Fibroblast of villous mesenchyme (primary cell): Measurements from ENCODE around the gene PML. TPM values are rescaled to one million over a fixed set of nuclear protein-coding genes. Genes with fewer than 3 reads are reported as not detected.

Source experiments
- DNase-seq: peaks from one replicate; pipeline ENCODE4 v3.0.0-alpha.2; 2010; ENCODE audit warnings: low read depth
- H3K4me3 ChIP-seq: 2 replicates; pipeline ENCODE4 v1.5.1; 2011; ENCODE audit warnings: low read depth, mild to moderate bottlenecking, low read length
- total RNA-seq: library from RNA; depleted of rRNA; stranded (reverse); fragments of >200 nt; gene quantifications from 2 replicates; pipeline ENCODE4 v1.2.3, GENCODE V29; 2012
- TF ChIP-seq, protein P1 (sequence below): IDR thresholded peaks from 2 replicates; pipeline ENCODE4 v1.5.1; 2012; ENCODE audit warnings: low read depth, mild to moderate bottlenecking, low read length; ENCODE audit not compliant: insufficient read depth

Gene PML
- total RNA-seq, 1 donor, result 56.1 TPM

- no peak overlapping the region for H3K4me3 ChIP-seq
- DNase-seq, result no peak
- TF ChIP-seq, protein P1, sequence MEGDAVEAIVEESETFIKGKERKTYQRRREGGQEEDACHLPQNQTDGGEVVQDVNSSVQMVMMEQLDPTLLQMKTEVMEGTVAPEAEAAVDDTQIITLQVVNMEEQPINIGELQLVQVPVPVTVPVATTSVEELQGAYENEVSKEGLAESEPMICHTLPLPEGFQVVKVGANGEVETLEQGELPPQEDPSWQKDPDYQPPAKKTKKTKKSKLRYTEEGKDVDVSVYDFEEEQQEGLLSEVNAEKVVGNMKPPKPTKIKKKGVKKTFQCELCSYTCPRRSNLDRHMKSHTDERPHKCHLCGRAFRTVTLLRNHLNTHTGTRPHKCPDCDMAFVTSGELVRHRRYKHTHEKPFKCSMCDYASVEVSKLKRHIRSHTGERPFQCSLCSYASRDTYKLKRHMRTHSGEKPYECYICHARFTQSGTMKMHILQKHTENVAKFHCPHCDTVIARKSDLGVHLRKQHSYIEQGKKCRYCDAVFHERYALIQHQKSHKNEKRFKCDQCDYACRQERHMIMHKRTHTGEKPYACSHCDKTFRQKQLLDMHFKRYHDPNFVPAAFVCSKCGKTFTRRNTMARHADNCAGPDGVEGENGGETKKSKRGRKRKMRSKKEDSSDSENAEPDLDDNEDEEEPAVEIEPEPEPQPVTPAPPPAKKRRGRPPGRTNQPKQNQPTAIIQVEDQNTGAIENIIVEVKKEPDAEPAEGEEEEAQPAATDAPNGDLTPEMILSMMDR, result no peak
Observed at GRCh38 chr15:74034206-74034755, 39.8 kb downstream of the PML start.

- TF ChIP-seq, protein P1, result no peak
- no peak for DNase-seq
- no peak overlapping the region for H3K4me3 ChIP-seq
Observed at GRCh38 chr15:74035121-74036017, 40.9 kb downstream of the PML start.

GRCh38 chr15:74036271-74037170, 42.0 kb downstream of the PML start:
- H3K4me3 ChIP-seq, result no peak overlapping the region
- TF ChIP-seq, protein P1, result peak; percentile 76
- peak; percentile 75 for DNase-seq

DNA sequence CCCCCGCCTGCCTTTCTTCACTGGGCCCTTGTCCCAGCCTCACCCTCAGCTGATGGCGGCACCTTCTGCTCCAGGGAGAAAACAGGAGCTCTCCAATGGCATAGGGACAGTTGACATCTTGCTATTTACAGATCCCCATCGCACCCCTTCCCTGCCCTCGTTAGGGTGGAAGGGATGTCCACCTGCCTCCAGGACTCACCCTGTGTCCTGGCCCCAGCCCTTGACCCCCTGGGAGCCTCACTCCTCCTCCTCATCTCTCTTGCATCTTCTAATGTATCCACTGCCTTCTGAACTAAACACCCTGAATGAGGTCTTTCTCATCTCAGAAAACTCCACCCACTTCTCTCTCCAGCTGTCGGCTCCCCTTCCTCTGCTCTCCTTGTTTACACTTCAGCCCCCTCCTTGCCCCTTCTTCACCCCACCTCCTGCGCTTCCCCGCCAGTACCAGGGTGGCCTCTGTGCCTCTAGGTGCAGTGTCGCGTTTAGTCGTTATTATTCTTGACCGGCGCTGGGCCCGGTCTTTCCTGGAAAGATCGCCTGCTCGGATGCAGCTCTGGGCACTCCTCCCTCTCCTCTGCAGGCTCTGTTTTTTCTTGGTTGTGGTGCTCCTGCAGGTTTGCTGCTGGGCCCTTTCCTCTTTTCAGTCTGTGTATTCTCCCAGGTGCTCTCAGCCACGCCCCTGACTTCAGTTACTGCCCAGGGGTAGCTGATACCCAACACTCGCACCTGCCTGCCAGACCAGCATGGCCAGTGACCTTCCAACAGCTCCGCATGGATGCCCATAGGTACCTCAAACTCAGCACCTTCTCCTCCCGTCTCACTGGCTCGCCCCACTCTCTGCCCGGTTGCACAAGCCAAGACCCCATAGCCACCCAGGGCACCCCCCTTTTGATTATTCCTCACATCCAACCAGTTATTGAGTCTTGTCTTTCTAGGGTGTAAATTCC, 42.9 kb downstream of the PML start:
- TF ChIP-seq, protein P1, result no peak
- no peak for DNase-seq

DNA sequence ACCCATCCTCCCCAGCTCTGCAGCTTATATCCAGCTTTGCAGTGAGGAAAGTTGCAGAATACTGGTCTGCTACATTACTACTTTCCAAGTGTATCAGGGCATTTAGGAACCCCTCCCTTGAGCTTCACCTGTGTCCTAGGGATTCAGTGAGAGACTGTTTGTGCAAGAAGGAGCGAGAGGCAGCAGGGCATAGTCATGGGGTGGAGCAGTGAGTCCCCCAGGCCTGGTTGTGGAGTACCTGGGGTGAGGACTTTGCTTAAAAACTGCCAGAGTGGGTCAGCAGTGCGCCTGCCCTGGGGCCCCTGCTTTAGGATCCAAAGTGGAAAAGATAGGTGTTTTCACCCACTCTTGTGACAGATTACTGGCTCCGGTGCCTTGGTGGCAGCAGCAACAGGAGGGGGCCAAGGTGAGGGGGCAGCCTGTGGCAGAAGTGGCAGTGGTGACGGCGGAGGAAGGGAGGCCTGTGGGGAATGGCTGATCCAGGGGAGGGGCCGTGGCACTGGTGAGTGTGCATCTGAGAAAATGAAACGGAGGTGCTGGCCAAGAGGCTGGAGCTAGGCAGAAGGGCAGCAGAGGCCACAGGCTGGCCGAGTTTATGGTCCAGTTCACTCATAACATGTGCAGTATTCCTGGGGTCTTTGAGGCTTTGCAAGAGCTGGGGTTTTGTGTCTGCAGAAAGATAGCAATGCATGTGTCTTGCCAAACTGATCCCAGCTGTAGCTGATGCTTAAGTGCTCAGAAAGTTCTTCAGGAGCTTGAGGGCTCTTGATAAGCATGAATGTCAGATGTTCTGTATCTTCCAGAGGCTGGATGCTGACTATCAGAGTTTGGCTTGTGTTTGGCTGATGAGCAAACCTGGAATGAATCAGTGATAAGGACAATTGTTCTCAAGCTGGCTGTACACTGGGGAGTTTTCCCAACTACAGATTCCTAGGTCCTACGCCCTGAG, 44.5 kb downstream of the PML start:
- DNase-seq, result peak; percentile 81
- TF ChIP-seq, protein P1, result no peak
- H3K4me3 ChIP-seq, result no peak overlapping the region

More for the DNA sequence above, 42.9 kb downstream of the PML start:
- H3K4me3 ChIP-seq, result no peak overlapping the region
